ENCODE measurements around the gene USP1. TPM values are rescaled to one million over a fixed set of nuclear protein-coding genes. Genes with fewer than 3 reads are reported as not detected.

Gene USP1
- polyA plus RNA-seq, 1 donor (not counting 4 experiments of a cell fraction or from before 2014, with no cell fraction given): 12.0 TPM

- FAIRE-seq (no peak), DNase-seq (ENCODE audit: low read depth, low spot score) (no peak)
- Histone ChIP-seq H4K20me1 (ENCODE audit: control insufficient read depth, extremely low read depth, insufficient read depth, low read length) (no peaks in the 10 kb centered on the region), H3K36me3 (ENCODE audit: control insufficient read depth in 2 of 2, extremely low read depth in 1 of 2, insufficient read depth in 2 of 2, low read length in 2 of 2) (no peaks in the 10 kb centered on the region), H3K9ac (ENCODE audit: control insufficient read depth, extremely low read depth, insufficient read depth, low read length) (no peak overlapping the region), H3K4me3 (ENCODE audit: control insufficient read depth in 2 of 3, extremely low read depth in 1 of 3, insufficient read depth in 2 of 3, low read depth in 1 of 3, low read length in 3 of 3) (no peak overlapping the region), H3K9me3 (ENCODE audit: control insufficient read depth, low read depth, low read length) (no peaks in the 10 kb centered on the region), H3K9me1 (ENCODE audit: control insufficient read depth, extremely low read depth, insufficient read depth, low read length) (no peaks in the 10 kb centered on the region), H2AFZ (ENCODE audit: control insufficient read depth, low read length) (no peak overlapping the region), H3K79me2 (ENCODE audit: control insufficient read depth, insufficient read depth, low read length) (no peaks in the 10 kb centered on the region), H3K27ac (ENCODE audit: control insufficient read depth, insufficient read depth, low read length) (no peak overlapping the region), H3K27me3 (ENCODE audit: control insufficient read depth, extremely low read depth, insufficient read depth, low read length) (no peaks in the 10 kb centered on the region), H3K4me2 (ENCODE audit: control insufficient read depth, extremely low read depth, insufficient read depth, low read depth, low read length) (no peak overlapping the region), H3K4me1 (ENCODE audit: control insufficient read depth, extremely low read depth, insufficient read depth, low read length) (peaks cover 5% of the 10 kb centered on the region)
- dilution Hi-C loops (cut with MboI; ENCODE audit: extremely low pct_ligation_motif_present, low sequenced_read_pairs): no loop called here
- TF ChIP-seq EZH2 (IDR thresholded peaks at IDR 0.05; ENCODE audit: low read length): no peak
- no peak for TF ChIP-seq CTCF (optimal IDR thresholded peaks at IDR 0.05 in 1 of 3, IDR thresholded peaks at IDR 0.05 in 1 of 3, conservative IDR thresholded peaks at IDR 0.05 in 1 of 3; ENCODE audit: extremely low read depth in 1 of 3, insufficient read depth in 2 of 3, low read length in 3 of 3)
These were observed 10.6 kb upstream of the USP1 start for GRCh38 chr1:62426237-62426636.

GRCh38 chr1:62426794-62427193, 10.1 kb upstream of the USP1 start:
- Histone ChIP-seq H3K9me1 (ENCODE audit: control insufficient read depth, extremely low read depth, insufficient read depth, low read length) (no peaks in the 10 kb centered on the region), H3K4me2 (ENCODE audit: control insufficient read depth, extremely low read depth, insufficient read depth, low read depth, low read length) (no peak overlapping the region), H3K79me2 (ENCODE audit: control insufficient read depth, insufficient read depth, low read length) (no peaks in the 10 kb centered on the region), H2AFZ (ENCODE audit: control insufficient read depth, low read length) (no peak overlapping the region), H3K9me3 (ENCODE audit: control insufficient read depth, low read depth, low read length) (no peaks in the 10 kb centered on the region), H3K4me3 (ENCODE audit: control insufficient read depth in 2 of 3, extremely low read depth in 1 of 3, insufficient read depth in 2 of 3, low read depth in 1 of 3, low read length in 3 of 3) (no peak overlapping the region), H3K27me3 (ENCODE audit: control insufficient read depth, extremely low read depth, insufficient read depth, low read length) (no peaks in the 10 kb centered on the region), H3K9ac (ENCODE audit: control insufficient read depth, extremely low read depth, insufficient read depth, low read length) (no peak overlapping the region), H3K4me1 (ENCODE audit: control insufficient read depth, extremely low read depth, insufficient read depth, low read length) (peaks cover 5% of the 10 kb centered on the region), H3K36me3 (ENCODE audit: control insufficient read depth in 2 of 2, extremely low read depth in 1 of 2, insufficient read depth in 2 of 2, low read length in 2 of 2) (no peaks in the 10 kb centered on the region), H3K27ac (ENCODE audit: control insufficient read depth, insufficient read depth, low read length) (no peak overlapping the region), H4K20me1 (ENCODE audit: control insufficient read depth, extremely low read depth, insufficient read depth, low read length) (no peaks in the 10 kb centered on the region)
- DNase-seq (ENCODE audit: low read depth, low spot score) (no peak), FAIRE-seq (no peak)
- TF ChIP-seq EZH2 (IDR thresholded peaks at IDR 0.05; ENCODE audit: low read length) (no peak), CTCF (optimal IDR thresholded peaks at IDR 0.05 in 1 of 3, IDR thresholded peaks at IDR 0.05 in 1 of 3, conservative IDR thresholded peaks at IDR 0.05 in 1 of 3; ENCODE audit: extremely low read depth in 1 of 3, insufficient read depth in 2 of 3, low read length in 3 of 3) (no peak)
- dilution Hi-C loops (cut with MboI; ENCODE audit: extremely low pct_ligation_motif_present, low sequenced_read_pairs): no loop called here
